OCI-LY3 (cell line): ENCODE results near the gene SUMF1.

ENCODE experiments used
- H2AFZ ChIP-seq: fragments of 200-600, 300-600 bp; shearing (Covaris generic); 2 replicates; pipeline ENCODE4 v1.6.0; 2014; ENCODE audit warnings: antibody characterized with exemption, low read depth, low read length
- H3K27ac ChIP-seq: fragments of 200-600, 300-600 bp; sonication (generic); 2 replicates; pipeline ENCODE4 v1.5.1; 2014; ENCODE audit warnings: mild to moderate bottlenecking, low read length, moderate library complexity, mixed read lengths
- H3K27me3 ChIP-seq: fragments of 200-600, 300-600 bp; sonication (generic); 2 replicates; pipeline ENCODE4 v1.6.1; 2014; ENCODE audit warnings: low read depth, low read length, mixed read lengths
- H3K36me3 ChIP-seq: fragments of 200-600, 300-600 bp; sonication (generic); replicated peaks from 2 replicates; pipeline ENCODE3; 2014; ENCODE audit warnings: low read depth, low read length, mixed read lengths
- H3K4me1 ChIP-seq: fragments of 300-600, 200-600 bp; sonication (generic); 2 replicates; pipeline ENCODE4 v1.6.1; 2014; ENCODE audit warnings: low read length, mixed read lengths
- H3K4me2 ChIP-seq: fragments of 200-600, 300-600 bp; sonication (generic); 2 replicates; pipeline ENCODE4 v1.6.1; 2014; ENCODE audit warnings: low read length, mixed read lengths
- H3K4me3 ChIP-seq: fragments of 300-600, 200-600 bp; sonication (generic); 2 replicates; pipeline ENCODE4 v1.5.1; 2014; ENCODE audit warnings: antibody characterized with exemption, mild to moderate bottlenecking, low read length, moderate library complexity
- H3K79me2 ChIP-seq: fragments of 300-600, 200-600 bp; shearing (Covaris generic); 2 replicates; pipeline ENCODE4 v1.6.1; 2014; ENCODE audit warnings: mild to moderate bottlenecking, low read length, mixed read lengths
- H3K9ac ChIP-seq: fragments of 300-600, 200-600 bp; shearing (Covaris generic); 2 replicates; pipeline ENCODE4 v1.6.0; 2014; ENCODE audit warnings: mild to moderate bottlenecking, low read length, moderate library complexity
- H3K9me3 ChIP-seq: fragments of 200-600, 300-600 bp; shearing (Covaris generic); 2 replicates; pipeline ENCODE4 v1.6.1; 2014; ENCODE audit warnings: low read length, mixed read lengths; ENCODE audit not compliant: insufficient read depth
- H4K20me1 ChIP-seq: fragments of 200-600, 300-600 bp; sonication (generic); 2 replicates; pipeline ENCODE4 v1.6.1; 2016; ENCODE audit warnings: low read length, mixed read lengths; ENCODE audit not compliant: insufficient read depth
- EZH2phosphoT487 ChIP-seq: fragments of 200-600 bp; shearing (Covaris generic); IDR thresholded peaks from 2 replicates; pipeline ENCODE4 v1.6.1; 2018; ENCODE audit warnings: antibody characterized with exemption, mixed run types, low read depth
- TF ChIP-seq, protein P1 (sequence below): fragments of 200-600, 300-600 bp; sonication (generic); IDR thresholded peaks from 2 replicates; pipeline ENCODE4 v1.5.1; 2014; ENCODE audit warnings: antibody characterized with exemption, low read length, low read depth

Gene SUMF1

DNA sequence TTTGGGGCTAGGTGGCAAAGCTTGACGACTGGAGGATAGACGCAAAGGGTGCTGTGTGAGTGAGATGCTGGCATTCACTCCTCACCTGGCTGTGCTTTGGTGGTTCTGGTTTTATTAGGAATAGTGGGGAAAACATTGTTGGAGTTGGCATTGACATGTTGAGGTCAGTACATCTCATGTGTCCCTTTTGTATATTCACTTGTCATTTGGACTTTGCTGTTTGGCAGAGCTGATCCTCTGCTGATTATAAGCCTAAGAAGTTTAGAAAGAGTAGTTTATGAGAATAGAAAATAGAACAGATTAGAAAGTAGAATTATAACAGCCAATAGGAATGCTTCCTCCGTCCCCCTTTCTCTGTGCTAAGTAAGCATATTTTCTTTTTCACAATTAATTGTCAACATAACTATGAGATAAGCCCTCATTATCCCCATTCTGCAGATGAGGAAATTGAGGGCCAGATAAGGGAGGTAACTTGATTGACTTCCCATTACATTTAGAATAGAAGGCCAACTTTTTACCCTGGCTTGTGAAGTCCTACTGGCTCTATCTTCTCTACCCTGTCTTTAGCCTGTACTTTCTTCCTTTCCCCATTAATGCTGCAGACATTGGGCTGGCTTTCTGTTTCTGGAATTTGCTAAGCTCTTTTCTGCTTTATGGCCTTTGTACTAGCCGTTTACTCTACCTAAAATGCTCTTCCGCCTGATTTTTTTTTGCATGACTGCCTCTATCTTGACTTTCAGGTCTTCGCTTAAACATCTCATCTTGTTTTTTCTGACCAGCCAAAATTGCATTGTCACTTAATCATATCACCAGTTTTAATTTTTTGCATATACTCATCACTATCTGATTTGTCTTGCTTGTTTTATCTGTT lies 38.9 kb upstream of the SUMF1 start:
- Histone ChIP-seq H3K4me3 (no peak overlapping the region), H3K27me3 (peaks cover 66% of the 10 kb centered on the region), H3K9ac (no peak overlapping the region), H3K4me1 (peaks cover 44% of the 10 kb centered on the region), H4K20me1 (peaks cover 20% of the 10 kb centered on the region; the same call in 1 of the 2 replicates), H3K79me2 (no peaks in the 10 kb centered on the region), H3K27ac (no peak overlapping the region), H3K4me2 (no peak overlapping the region), H3K9me3 (no peaks in the 10 kb centered on the region), H3K36me3 (no peaks in the 10 kb centered on the region), H2AFZ (no peak overlapping the region)
- no peak for TF ChIP-seq EZH2phosphoT487
- TF ChIP-seq, protein P1, sequence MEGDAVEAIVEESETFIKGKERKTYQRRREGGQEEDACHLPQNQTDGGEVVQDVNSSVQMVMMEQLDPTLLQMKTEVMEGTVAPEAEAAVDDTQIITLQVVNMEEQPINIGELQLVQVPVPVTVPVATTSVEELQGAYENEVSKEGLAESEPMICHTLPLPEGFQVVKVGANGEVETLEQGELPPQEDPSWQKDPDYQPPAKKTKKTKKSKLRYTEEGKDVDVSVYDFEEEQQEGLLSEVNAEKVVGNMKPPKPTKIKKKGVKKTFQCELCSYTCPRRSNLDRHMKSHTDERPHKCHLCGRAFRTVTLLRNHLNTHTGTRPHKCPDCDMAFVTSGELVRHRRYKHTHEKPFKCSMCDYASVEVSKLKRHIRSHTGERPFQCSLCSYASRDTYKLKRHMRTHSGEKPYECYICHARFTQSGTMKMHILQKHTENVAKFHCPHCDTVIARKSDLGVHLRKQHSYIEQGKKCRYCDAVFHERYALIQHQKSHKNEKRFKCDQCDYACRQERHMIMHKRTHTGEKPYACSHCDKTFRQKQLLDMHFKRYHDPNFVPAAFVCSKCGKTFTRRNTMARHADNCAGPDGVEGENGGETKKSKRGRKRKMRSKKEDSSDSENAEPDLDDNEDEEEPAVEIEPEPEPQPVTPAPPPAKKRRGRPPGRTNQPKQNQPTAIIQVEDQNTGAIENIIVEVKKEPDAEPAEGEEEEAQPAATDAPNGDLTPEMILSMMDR: no peak

DNA sequence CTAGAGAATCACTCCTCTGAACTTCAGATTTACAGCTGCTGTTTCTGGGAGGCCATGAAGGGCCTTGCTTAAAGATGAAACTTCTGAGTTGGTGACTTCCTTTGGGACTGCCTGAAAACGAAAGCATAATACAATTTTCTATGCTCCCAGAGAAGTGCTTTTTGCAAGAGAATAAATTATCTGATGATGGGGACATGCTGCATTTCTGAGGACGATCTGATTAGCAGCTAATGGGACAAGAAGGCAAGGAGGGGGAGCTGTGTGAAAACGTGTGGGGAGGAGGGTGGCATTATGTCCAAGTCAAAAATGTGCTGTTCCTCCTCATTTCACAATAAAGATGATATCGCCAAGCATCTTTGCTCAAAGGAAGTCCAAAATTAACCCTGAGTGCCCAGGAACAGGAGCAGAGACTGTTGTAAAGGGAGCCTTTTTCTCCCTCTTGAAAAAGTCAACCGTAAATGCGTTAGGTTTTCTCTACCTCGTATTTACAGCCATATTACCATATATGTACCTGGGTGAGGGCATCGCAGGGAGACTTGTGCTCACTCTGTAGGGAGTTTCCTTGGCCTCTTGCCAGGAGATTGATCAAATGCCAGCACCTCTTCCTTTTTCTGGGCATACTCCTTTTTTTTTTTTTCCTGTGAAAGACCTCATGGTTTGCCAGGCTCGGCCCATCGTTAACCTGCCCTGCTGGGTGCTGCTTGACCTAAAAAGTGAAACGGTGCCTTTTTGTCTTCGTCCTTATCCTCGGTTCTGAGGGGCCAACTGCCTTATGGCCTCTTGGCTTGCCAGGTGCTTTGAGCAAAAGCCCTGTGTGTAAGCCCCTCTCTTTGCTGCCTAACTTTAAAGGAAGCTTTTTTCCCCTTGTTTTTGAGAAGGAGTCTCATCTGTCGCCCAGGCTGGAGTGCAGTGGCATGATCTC lies 37.5 kb upstream of the SUMF1 start:
- Histone ChIP-seq H3K9me3 (no peaks in the 10 kb centered on the region), H3K4me3 (peak overlapping the region; percentile 29), H3K27ac (no peak overlapping the region), H3K9ac (no peak overlapping the region), H4K20me1 (peaks cover 20% of the 10 kb centered on the region; the same call in 1 of the 2 replicates), H3K4me1 (peaks cover 44% of the 10 kb centered on the region), H3K79me2 (no peaks in the 10 kb centered on the region), H3K4me2 (peak overlapping the region; percentile 43), H3K36me3 (no peaks in the 10 kb centered on the region), H3K27me3 (peaks cover 54% of the 10 kb centered on the region), H2AFZ (no peak overlapping the region)
- TF ChIP-seq EZH2phosphoT487: no peak
- TF ChIP-seq, protein P1: no peak

DNA sequence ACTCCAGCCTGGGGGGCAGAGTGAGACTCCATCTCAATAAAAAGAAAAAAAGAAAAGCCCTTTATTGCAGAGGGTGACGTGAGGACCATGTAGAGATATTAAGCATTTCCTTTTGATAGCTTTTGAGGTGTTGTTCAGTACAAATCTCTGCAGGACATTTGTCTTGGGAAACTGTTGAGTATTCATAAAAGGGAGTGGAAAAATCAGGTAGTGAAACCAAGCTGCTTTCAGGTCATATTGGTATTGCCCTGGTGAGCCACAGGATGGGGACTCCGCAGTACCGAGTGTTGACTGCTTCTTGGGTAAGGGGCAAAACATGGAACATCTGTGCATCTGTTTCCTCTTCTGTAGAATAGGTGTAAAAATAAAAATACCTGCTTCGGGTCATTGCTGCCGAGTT lies 36.0 kb upstream of the SUMF1 start:
- peaks cover 12% of the 10 kb centered on the region; the same call in 1 of the 2 replicates for H4K20me1 ChIP-seq
- H3K4me3 ChIP-seq: no peak overlapping the region
- peaks cover 36% of the 10 kb centered on the region for H3K4me1 ChIP-seq
- H3K9ac ChIP-seq: no peak overlapping the region
- TF ChIP-seq, protein P1: no peak
- TF ChIP-seq EZH2phosphoT487: no peak
- peak overlapping the region; percentile 29; the same call in 1 of the 2 replicates for H3K4me2 ChIP-seq
- H3K36me3 ChIP-seq: no peaks in the 10 kb centered on the region
- no peaks in the 10 kb centered on the region for H3K79me2 ChIP-seq
- H3K27me3 ChIP-seq: peaks cover 43% of the 10 kb centered on the region
- no peaks in the 10 kb centered on the region for H3K9me3 ChIP-seq
- no peak overlapping the region for H3K27ac ChIP-seq
- no peak overlapping the region for H2AFZ ChIP-seq

- H3K4me3 ChIP-seq: no peak overlapping the region
- H4K20me1 ChIP-seq: 0 out of 2 replicates have a peak, but pooled peaks cover 7% of the 10 kb centered on the region
- no peak overlapping the region for H3K9ac ChIP-seq
- no peaks in the 10 kb centered on the region for H3K79me2 ChIP-seq
- H2AFZ ChIP-seq: no peak overlapping the region
- no peak overlapping the region for H3K27ac ChIP-seq
- no peak overlapping the region for H3K4me2 ChIP-seq
- no peaks in the 10 kb centered on the region for H3K36me3 ChIP-seq
- H3K27me3 ChIP-seq: peaks cover 31% of the 10 kb centered on the region
- peaks cover 25% of the 10 kb centered on the region for H3K4me1 ChIP-seq
- TF ChIP-seq, protein P1: no peak
- TF ChIP-seq EZH2phosphoT487: no peak
- H3K9me3 ChIP-seq: no peaks in the 10 kb centered on the region
These were observed 34.9 kb upstream of the SUMF1 start for GRCh38 chr3:4501927-4502326.
